Sigmoid colon (tissue), 7 donors: Measurements from ENCODE around the gene SFMBT1. TPM values are rescaled to one million over a fixed set of nuclear protein-coding genes. Genes with fewer than 3 reads are reported as not detected.

Experiments used
- DNase-seq: peaks from one replicate; pipeline ENCODE4 v3.0.0-alpha.2; 2019
- H3K27ac ChIP-seq, 4 donors: fragments of 200-600 bp; sonication (generic); one replicate each; pipeline ENCODE4 v1.5.1; 2016 to 2019; ENCODE audit warnings: mild to moderate bottlenecking in 1 of 4
- H3K27me3 ChIP-seq, 3 donors: fragments of 200-600 bp; sonication (generic); one replicate each; pipeline ENCODE4 v1.5.1; 2019; ENCODE audit warnings: mild to moderate bottlenecking in 1 of 3
- H3K36me3 ChIP-seq, 4 donors: fragments of 200-600 bp; sonication (generic); one replicate each; pipeline ENCODE4 v1.5.1; 2016 to 2019
- H3K4me1 ChIP-seq, 4 donors: fragments of 200-600 bp; sonication (generic); one replicate each; pipeline ENCODE4 v1.5.1; 2017 to 2019
- H3K4me3 ChIP-seq, 4 donors: fragments of 200-600 bp; sonication (generic); one replicate each; pipeline ENCODE4 v1.5.1; 2017 to 2019; ENCODE audit warnings: mild to moderate bottlenecking in 2 of 4, moderate library complexity in 1 of 4
- H3K9me3 ChIP-seq, 4 donors: fragments of 200-600 bp in 3 of 4; sonication (generic) in 3 of 4; one replicate each; pipeline versions ENCODE4 v1.5.1 to v1.6.1; 2013 to 2019
- EP300 ChIP-seq, 4 donors: sonication (generic); formaldehyde crosslinking; IDR thresholded peaks; one replicate each; pipeline ENCODE4 v1.6.1; 2017; ENCODE audit warnings: antibody characterized with exemption in 4 of 4
- POLR2A ChIP-seq, 2 donors: fragments of 450-650 bp; IDR thresholded peaks; one replicate each; pipeline ENCODE4 v1.6.1; 2016; ENCODE audit warnings: antibody characterized with exemption in 2 of 2, mild to moderate bottlenecking in 2 of 2, moderate library complexity in 2 of 2
- POLR2AphosphoS5 ChIP-seq, 4 donors: sonication (generic); formaldehyde crosslinking; IDR thresholded peaks; one replicate each; pipeline ENCODE4 v1.6.1; 2017; ENCODE audit warnings: antibody characterized with exemption in 4 of 4
- WGBS, 2 donors: extraction: QIAGEN DNeasy Blood & Tissue Kit; methylation state at CpG; one replicate each; pipeline ENCODE4 v1.1.7; 2013; 5-methylcytosine and 5-hydroxymethylcytosine counted together
- intact Hi-C: fragments of 100-400 bp; cut with DNase I; formaldehyde crosslinking; loops from one replicate; pipeline ENCODE4 v1.15.1; 2023
- polyA plus RNA-seq, 3 donors: library from polyadenylated mRNA; stranded (reverse); fragments of 200-250 nt; gene quantifications; one replicate each; pipeline ENCODE4 v1.2.3, GENCODE V29; 2013
- total RNA-seq, 4 donors: library from RNA; depleted of rRNA; stranded (reverse); fragments of >200 nt; gene quantifications; one replicate each; pipeline ENCODE4 v1.1.0, GENCODE V29; 2016
- TF ChIP-seq, protein P1 (sequence below), 4 experiments: fragments of 450-650 bp in 3 of 4; fragments of 200-600 bp in 1 of 4; IDR thresholded peaks; one replicate each; pipeline ENCODE4 v1.5.1; 2016 to 2019; ENCODE audit warnings: antibody characterized with exemption in 4 of 4, mild to moderate bottlenecking in 3 of 4, moderate library complexity in 2 of 4
- donor health status: healthy with polysubstance abuse.
- donor health status: Bipolar disorder and iron deficiency.
- donor health status: healthy.

SFMBT1 gene
- total and polyA plus RNA-seq, 7 donors: 4.8 to 16.1 (median 10.2) TPM

GRCh38 chr3:52917044-52917443 lies 128.8 kb downstream of the SFMBT1 start:
- 25 to 68% methylated on average over 3 of the region's 3 CpGs for WGBS, 2 donors
- H3K4me3 ChIP-seq: no peak overlapping the region
- H3K9me3 ChIP-seq: no peaks in the 10 kb centered on the region
- TF ChIP-seq, protein P1, sequence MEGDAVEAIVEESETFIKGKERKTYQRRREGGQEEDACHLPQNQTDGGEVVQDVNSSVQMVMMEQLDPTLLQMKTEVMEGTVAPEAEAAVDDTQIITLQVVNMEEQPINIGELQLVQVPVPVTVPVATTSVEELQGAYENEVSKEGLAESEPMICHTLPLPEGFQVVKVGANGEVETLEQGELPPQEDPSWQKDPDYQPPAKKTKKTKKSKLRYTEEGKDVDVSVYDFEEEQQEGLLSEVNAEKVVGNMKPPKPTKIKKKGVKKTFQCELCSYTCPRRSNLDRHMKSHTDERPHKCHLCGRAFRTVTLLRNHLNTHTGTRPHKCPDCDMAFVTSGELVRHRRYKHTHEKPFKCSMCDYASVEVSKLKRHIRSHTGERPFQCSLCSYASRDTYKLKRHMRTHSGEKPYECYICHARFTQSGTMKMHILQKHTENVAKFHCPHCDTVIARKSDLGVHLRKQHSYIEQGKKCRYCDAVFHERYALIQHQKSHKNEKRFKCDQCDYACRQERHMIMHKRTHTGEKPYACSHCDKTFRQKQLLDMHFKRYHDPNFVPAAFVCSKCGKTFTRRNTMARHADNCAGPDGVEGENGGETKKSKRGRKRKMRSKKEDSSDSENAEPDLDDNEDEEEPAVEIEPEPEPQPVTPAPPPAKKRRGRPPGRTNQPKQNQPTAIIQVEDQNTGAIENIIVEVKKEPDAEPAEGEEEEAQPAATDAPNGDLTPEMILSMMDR (IDR thresholded peaks at IDR 0.05): no peak
- TF ChIP-seq POLR2A (IDR thresholded peaks at IDR 0.05): no peak
- TF ChIP-seq POLR2AphosphoS5 (IDR thresholded peaks at IDR 0.05): no peak
- TF ChIP-seq EP300 (IDR thresholded peaks at IDR 0.05): no peak
- H3K27ac ChIP-seq: no peak overlapping the region
- intact Hi-C loops: no loop called here
- no peaks in the 10 kb centered on the region for H3K4me1 ChIP-seq
- no peak for DNase-seq
- H3K27me3 ChIP-seq: no peaks in the 10 kb centered on the region
- peaks cover 0 to 93% (median 16%) of the 10 kb centered on the region in 4 donors for H3K36me3 ChIP-seq

DNA sequence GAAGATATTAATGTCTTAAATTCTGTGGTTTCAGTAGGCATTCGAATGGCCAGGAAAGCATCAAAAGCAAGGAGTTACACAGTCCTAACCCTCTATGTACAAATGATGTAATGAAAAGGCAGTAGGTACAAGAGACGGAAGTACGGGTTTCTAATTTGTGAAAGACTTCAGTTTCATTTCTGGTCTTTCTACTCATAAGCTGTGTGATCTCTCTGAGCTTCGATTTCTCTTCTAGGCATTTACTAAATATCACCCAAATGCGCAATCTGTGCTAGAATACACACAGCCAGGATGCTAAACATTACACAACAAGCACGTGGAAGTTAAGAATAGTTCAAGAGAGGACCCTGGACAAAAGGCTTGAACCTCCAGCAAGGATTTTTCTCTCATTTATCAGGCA lies 130.6 kb downstream of the SFMBT1 start:
- no peak for TF ChIP-seq POLR2AphosphoS5 (IDR thresholded peaks at IDR 0.05)
- peaks cover 3 to 93% (median 15%) of the 10 kb centered on the region in 4 donors for H3K36me3 ChIP-seq
- H3K9me3 ChIP-seq: no peaks in the 10 kb centered on the region
- 90 to 95% methylated on average over 6 of the region's 6 CpGs for WGBS, 2 donors
- no peaks in the 10 kb centered on the region for H3K27me3 ChIP-seq
- intact Hi-C loops: no loop called here
- no peaks in the 10 kb centered on the region for H3K4me1 ChIP-seq
- H3K27ac ChIP-seq: no peak overlapping the region
- DNase-seq: no peak
- no peak overlapping the region for H3K4me3 ChIP-seq

DNA sequence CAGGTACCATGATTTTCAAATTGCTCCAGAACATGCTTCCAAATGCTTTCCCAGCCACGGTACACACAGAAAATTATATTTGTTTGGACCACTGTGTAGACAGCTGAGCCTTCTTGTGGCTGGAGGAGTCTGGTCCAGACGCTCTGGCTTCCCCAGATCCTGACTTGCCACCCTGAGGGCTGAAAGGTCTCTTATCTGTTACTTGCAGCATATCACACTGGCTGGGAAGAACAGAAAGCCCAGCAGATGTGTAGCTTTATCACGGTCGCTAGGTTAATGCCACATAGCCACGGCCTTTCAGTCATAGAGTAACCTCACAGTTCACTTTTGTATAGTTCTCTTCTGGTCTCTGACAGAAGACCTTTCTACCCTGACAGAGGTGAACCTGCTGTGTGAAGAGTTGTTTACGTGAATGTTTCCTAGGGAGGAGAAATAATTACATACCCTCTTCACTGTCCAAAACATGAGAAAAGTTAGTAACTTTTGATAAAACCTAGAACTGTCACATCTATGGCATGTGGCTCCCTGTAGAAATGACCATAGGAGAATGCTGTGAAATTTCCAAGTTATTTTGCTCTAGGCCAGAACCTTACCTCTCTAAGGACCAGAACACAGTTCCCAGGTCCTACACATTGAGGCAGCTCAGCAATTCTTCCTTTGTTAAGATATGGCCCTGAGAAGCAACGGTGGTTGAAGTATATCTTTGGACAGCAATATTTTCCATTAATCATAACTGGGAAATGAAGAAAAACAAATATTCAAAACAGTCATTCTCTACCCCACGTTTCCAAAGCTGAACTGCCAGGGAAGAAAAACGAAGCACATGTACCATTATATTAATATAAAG lies 132.8 kb downstream of the SFMBT1 start:
- intact Hi-C loops: no loop called here
- Histone ChIP-seq H3K36me3 (peaks cover 3 to 85% (median 11%) of the 10 kb centered on the region in 4 donors), H3K4me1 (no peaks in the 10 kb centered on the region), H3K9me3 (no peaks in the 10 kb centered on the region), H3K27ac (no peak overlapping the region), H3K4me3 (no peak overlapping the region), H3K27me3 (no peaks in the 10 kb centered on the region)
- WGBS, 2 donors: 93% methylated on average over 9 of the region's 9 CpGs
- no peak for TF ChIP-seq POLR2AphosphoS5 (IDR thresholded peaks at IDR 0.05)
- TF ChIP-seq, protein P1 (IDR thresholded peaks at IDR 0.05): no peak
- no peak for TF ChIP-seq EP300 (IDR thresholded peaks at IDR 0.05)
- no peak for TF ChIP-seq POLR2A (IDR thresholded peaks at IDR 0.05)
- no peak for DNase-seq

DNA sequence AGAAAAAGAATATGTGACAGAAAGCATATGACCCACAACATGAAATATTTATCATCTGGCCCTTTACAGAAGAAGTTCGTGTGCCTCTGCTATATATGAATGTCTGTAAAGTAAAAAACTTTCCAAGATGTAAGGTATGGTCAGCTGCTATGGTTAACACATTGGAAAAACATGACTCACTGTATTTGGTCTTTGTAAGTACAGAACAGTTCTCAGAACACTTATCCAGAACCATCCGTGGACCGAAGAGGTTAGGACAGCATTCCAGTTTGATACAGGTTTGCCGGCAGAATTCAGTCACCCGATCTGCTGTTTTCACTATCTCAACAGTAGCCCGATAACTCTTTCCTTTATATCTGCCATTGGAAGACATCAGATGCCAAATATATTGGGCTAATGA lies 135.1 kb downstream of the SFMBT1 start:
- H3K4me3 ChIP-seq: no peak overlapping the region
- no peak overlapping the region for H3K27ac ChIP-seq
- no peak for TF ChIP-seq POLR2AphosphoS5 (IDR thresholded peaks at IDR 0.05)
- TF ChIP-seq POLR2A (IDR thresholded peaks at IDR 0.05): no peak
- TF ChIP-seq EP300 (IDR thresholded peaks at IDR 0.05): no peak
- TF ChIP-seq, protein P1 (IDR thresholded peaks at IDR 0.05): no peak
- no peaks in the 10 kb centered on the region for H3K4me1 ChIP-seq
- WGBS, 2 donors: 94 to 95% methylated on average over 6 of the region's 6 CpGs
- intact Hi-C loops: no loop called here
- peaks cover 3 to 87% (median 13%) of the 10 kb centered on the region in 4 donors for H3K36me3 ChIP-seq
- H3K9me3 ChIP-seq: no peaks in the 10 kb centered on the region
- no peak for DNase-seq
- no peaks in the 10 kb centered on the region for H3K27me3 ChIP-seq

DNA sequence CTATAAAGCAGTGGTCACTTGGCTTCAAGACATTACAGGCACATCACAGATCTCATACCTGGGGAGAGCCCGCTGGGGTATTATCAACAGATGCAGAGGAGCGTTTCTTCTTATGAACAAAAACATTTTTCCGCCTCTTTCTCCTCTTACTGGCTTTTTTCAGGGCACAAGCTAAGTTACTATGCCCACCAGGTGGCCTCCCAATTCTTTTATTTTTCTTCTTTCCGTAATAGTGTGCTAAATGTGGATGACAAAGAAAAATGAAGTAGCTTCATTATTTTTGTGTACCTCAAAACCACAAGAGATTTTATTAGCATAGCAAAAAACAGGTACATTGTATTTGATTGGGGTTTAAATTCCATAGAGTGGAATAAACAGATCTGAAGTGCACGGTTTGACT lies 138.4 kb downstream of the SFMBT1 start:
- Histone ChIP-seq H3K27ac (no peak overlapping the region), H3K27me3 (no peaks in the 10 kb centered on the region), H3K4me1 (no peaks in the 10 kb centered on the region), H3K4me3 (no peak overlapping the region), H3K9me3 (no peaks in the 10 kb centered on the region), H3K36me3 (peaks cover 0 to 81% (median 11%) of the 10 kb centered on the region in 4 donors)
- TF ChIP-seq, protein P1 (IDR thresholded peaks at IDR 0.05): no peak
- TF ChIP-seq EP300 (IDR thresholded peaks at IDR 0.05) (no peak), POLR2AphosphoS5 (IDR thresholded peaks at IDR 0.05) (no peak), POLR2A (IDR thresholded peaks at IDR 0.05) (no peak)
- WGBS, 2 donors: 90 to 92% methylated on average over 5 of the region's 5 CpGs
- intact Hi-C loops: no loop called here
- DNase-seq: no peak
